Calu3 (cell line): ENCODE data around the gene WTIP. TPM values are rescaled to one million over a fixed set of nuclear protein-coding genes. Genes with fewer than 3 reads are reported as not detected.

ENCODE experiments used
- BruUV-seq: library from RNA; stranded (reverse); fragments of 400-500 nt; replicated peaks from 2 replicates; lab custom pipeline; 2021; lab: Mats Ljungman, UMichigan
- CTCF ChIA-PET: fragments of 300-600 bp; sonication (Branson Sonifier 250); formaldehyde crosslinking; loops from one replicate; lab custom pipeline; 2022; ENCODE audit warnings: antibody characterized with exemption; lab: Charles Lee
- DNase-seq: peaks from one replicate; pipeline ENCODE4 v3.0.0; 2022
- H3K27ac Mint-ChIP-seq: one replicate; pipeline ENCODE4 v1.8.0; 2022; ENCODE audit warnings: mixed read lengths; ENCODE audit not compliant: unreplicated experiment
- H3K27me3 Mint-ChIP-seq: one replicate; pipeline ENCODE4 v1.8.0; 2022; ENCODE audit warnings: mixed read lengths; ENCODE audit not compliant: unreplicated experiment
- H3K36me3 Mint-ChIP-seq: one replicate; pipeline ENCODE4 v1.8.0; 2022; ENCODE audit warnings: mild to moderate bottlenecking, moderate library complexity, mixed read lengths; ENCODE audit not compliant: insufficient read depth, unreplicated experiment
- H3K4me1 Mint-ChIP-seq: one replicate; pipeline ENCODE4 v1.8.0; 2022; ENCODE audit warnings: mild to moderate bottlenecking, low read depth, mixed read lengths; ENCODE audit not compliant: unreplicated experiment
- H3K4me3 Mint-ChIP-seq: one replicate; pipeline ENCODE4 v1.8.0; 2022; ENCODE audit warnings: mild to moderate bottlenecking, low read depth, moderate library complexity, mixed read lengths; ENCODE audit not compliant: unreplicated experiment
- H3K9me3 Mint-ChIP-seq: one replicate; pipeline ENCODE4 v1.8.0; 2022; ENCODE audit warnings: low read depth, mixed read lengths; ENCODE audit not compliant: unreplicated experiment
- CTCF ChIP-seq: fragments of 200-600 bp; IDR thresholded peaks from one replicate; pipeline ENCODE4 v1.8.0; 2022; ENCODE audit warnings: antibody characterized with exemption; ENCODE audit not compliant: unreplicated experiment
- intact Hi-C: fragments of 100-400 bp; cut with micrococcal nuclease; formaldehyde crosslinking; loops from one replicate; pipeline ENCODE4 v1.10.0; 2022; ENCODE audit not compliant: unreplicated experiment
- total RNA-seq: library from RNA; stranded (reverse); gene quantifications from 2 replicates; pipeline ENCODE4 v1.2.3, GENCODE V29; 2022

The WTIP gene
- total RNA-seq, 1 experiment from 2014 or later: 5.3 TPM

- intact Hi-C loops: loop anchor here (1.0 kb wide), 1 partner anchor 212 kb away; no protein-coding TSS in a partner anchor
These were observed 19.1 kb downstream of the WTIP start for GRCh38 chr19:34500656-34501120.

GRCh38 chr19:34501339-34502320 is 20.1 kb downstream of the WTIP start:
- peak; percentile 99 for DNase-seq
- no TSS peak for BruUV-seq
- CTCF ChIA-PET: no interaction called here
- intact Hi-C loops: loop anchor here (1.0 kb wide), 1 partner anchor 211 kb away; no protein-coding TSS in a partner anchor
- H3K4me1 Mint-ChIP-seq: peaks cover 6% of the 10 kb centered on the region
- TF ChIP-seq CTCF: peak; percentile 99
- no peaks in the 10 kb centered on the region for H3K27me3 Mint-ChIP-seq
- no peak overlapping the region for H3K27ac Mint-ChIP-seq
- H3K9me3 Mint-ChIP-seq: no peaks in the 10 kb centered on the region
- H3K36me3 Mint-ChIP-seq: peaks cover 6% of the 10 kb centered on the region
- no peak overlapping the region for H3K4me3 Mint-ChIP-seq

More at GRCh38 chr19:34500656-34501120, 19.1 kb downstream of the WTIP start:
- Mint-ChIP-seq H3K4me3 (no peak overlapping the region), H3K9me3 (no peaks in the 10 kb centered on the region), H3K4me1 (peaks cover 6% of the 10 kb centered on the region), H3K36me3 (peaks cover 6% of the 10 kb centered on the region), H3K27me3 (no peaks in the 10 kb centered on the region), H3K27ac (no peak overlapping the region)
- no TSS peak for BruUV-seq
- CTCF ChIA-PET: interaction anchor here (0.7 kb wide), 1 partner anchor 320 kb away, joined by 3 read pairs; no protein-coding TSS in a partner anchor
- TF ChIP-seq CTCF: no peak
- DNase-seq: no peak

GRCh38 chr19:34502582-34503411 is 21.2 kb downstream of the WTIP start:
- Mint-ChIP-seq H3K4me1 (peaks cover 6% of the 10 kb centered on the region), H3K4me3 (no peak overlapping the region), H3K36me3 (peaks cover 6% of the 10 kb centered on the region), H3K27me3 (no peaks in the 10 kb centered on the region), H3K9me3 (no peaks in the 10 kb centered on the region), H3K27ac (no peak overlapping the region)
- DNase-seq: no peak
- TF ChIP-seq CTCF: no peak
- intact Hi-C loops: no loop called here
- CTCF ChIA-PET: interaction anchor here (0.8 kb wide), 1 partner anchor 151 kb away, joined by 3 read pairs; no protein-coding TSS in a partner anchor
- BruUV-seq: no TSS peak
